Panc1 (cell line): ENCODE measurements around the gene AGPS. TPM values are rescaled to one million over a fixed set of nuclear protein-coding genes. Genes with fewer than 3 reads are reported as not detected.

Experiments
- ATAC-seq: fragments of 200-7000 bp; cut with Tn5 transposase; 2 replicates; pipeline ENCODE4 v1.9.1; 2020; ENCODE audit warnings: mild to moderate bottlenecking, moderate library complexity
- BruUV-seq: library from RNA; stranded (reverse); fragments of 400-500 nt; replicated peaks from 2 replicates; lab custom pipeline; 2021; lab: Mats Ljungman, UMichigan
- CTCF ChIA-PET: fragments of 300-600 bp; sonication (Branson Sonifier 250); formaldehyde crosslinking; loops from one replicate; lab custom pipeline; 2022; ENCODE audit warnings: antibody characterized with exemption; lab: Charles Lee
- POLR2A ChIA-PET: fragments of 300-600 bp; sonication (Branson Sonifier 250); formaldehyde crosslinking; loops from one replicate; lab custom pipeline; 2022; ENCODE audit warnings: antibody characterized with exemption; lab: Charles Lee
- DNase-seq: peaks from one replicate; pipeline ENCODE4 v3.0.0-alpha.2; 2010; ENCODE audit warnings: low read depth, low spot score
- H3K27ac ChIP-seq: 2 replicates; pipeline ENCODE4 v1.5.1; 2011; ENCODE audit warnings: mild to moderate bottlenecking, low read length, inconsistent platforms
- H3K27me3 ChIP-seq: fragments of 200-500 bp; sonication (Bioruptor generic); 2 replicates; pipeline ENCODE4 v1.6.0; 2014; ENCODE audit warnings: low read length, inconsistent platforms; ENCODE audit not compliant: control insufficient read depth, insufficient read depth
- H3K36me3 ChIP-seq: fragments of 200-500 bp; sonication (Bioruptor generic); 2 replicates; pipeline ENCODE4 v1.5.1; 2014; ENCODE audit warnings: inconsistent platforms, mild to moderate bottlenecking, low read length, moderate library complexity; ENCODE audit not compliant: control insufficient read depth, insufficient read depth
- H3K4me1 ChIP-seq: 2 replicates; pipeline ENCODE4 v1.5.1; 2011; ENCODE audit warnings: inconsistent platforms, mild to moderate bottlenecking, low read length, moderate library complexity; ENCODE audit not compliant: control insufficient read depth, insufficient read depth
- H3K4me3 ChIP-seq, 2 experiments: 2 replicates each; pipeline ENCODE4 v1.5.1; 2011 to 2012; ENCODE audit warnings: low read depth in 2 of 2, low read length in 2 of 2, mild to moderate bottlenecking in 2 of 2, inconsistent platforms in 1 of 2, moderate library complexity in 1 of 2
- H3K9me3 ChIP-seq: fragments of 200-500 bp; sonication (Bioruptor generic); 2 replicates; pipeline ENCODE4 v1.5.1; 2014; ENCODE audit warnings: low read depth, mild to moderate bottlenecking, inconsistent platforms, low read length, moderate library complexity; ENCODE audit not compliant: control insufficient read depth, insufficient read depth
- CTCF ChIP-seq: fragments of 450-650 bp; IDR thresholded peaks from 2 replicates; pipeline ENCODE4 v1.5.1; 2017; ENCODE audit warnings: mild to moderate bottlenecking
- POLR2AphosphoS5 ChIP-seq: IDR thresholded peaks from 2 replicates; pipeline ENCODE4 v1.6.1; 2012; ENCODE audit warnings: mild to moderate bottlenecking, low read depth, low read length, moderate library complexity
- SIN3A ChIP-seq: IDR thresholded peaks from 2 replicates; pipeline ENCODE4 v1.6.1; 2012; ENCODE audit warnings: low read depth, mild to moderate bottlenecking, low read length, moderate library complexity, borderline replicate concordance; ENCODE audit not compliant: insufficient read depth
- TCF7L2 ChIP-seq: IDR thresholded peaks from 2 replicates; pipeline ENCODE4 v1.6.1; 2011; ENCODE audit warnings: mild to moderate bottlenecking, low read depth, low read length, inconsistent platforms
- in situ Hi-C: cut with HindIII; loops from 2 replicates; pipeline ENCODE4 v1.10.0; 2016; ENCODE audit warnings: low sequenced_read_pairs, low pct_unique_long_range_greater_than_20kb
- intact Hi-C: fragments of 100-400 bp; cut with micrococcal nuclease; formaldehyde crosslinking; loops from one replicate; pipeline ENCODE4 v1.10.0; 2022; ENCODE audit not compliant: unreplicated experiment
- total RNA-seq: library from RNA; stranded (reverse); gene quantifications from one replicate; pipeline ENCODE4 v1.2.1, GENCODE V29; 2021; ENCODE audit not compliant: unreplicated experiment
- TF ChIP-seq, protein P1 (sequence below), 2 experiments: IDR thresholded peaks; 2 replicates each; pipeline ENCODE4 v1.6.1; 2011 to 2012; ENCODE audit warnings: low read depth in 2 of 2, control low read depth in 1 of 2, low read length in 1 of 2, mild to moderate bottlenecking in 1 of 2, moderate library complexity in 1 of 2; ENCODE audit not compliant: insufficient read depth in 1 of 2

The AGPS gene
- total RNA-seq, 1 experiment from 2014 or later, result 68.7 TPM

GRCh38 chr2:177535958-177536504, 143.5 kb downstream of the AGPS start:
- H3K4me3 ChIP-seq, result no peak overlapping the region
- H3K4me1 ChIP-seq, result no peaks in the 10 kb centered on the region
- no peaks in the 10 kb centered on the region for H3K9me3 ChIP-seq
- ATAC-seq (no peak), DNase-seq (no peak)
- H3K27ac ChIP-seq, result no peak overlapping the region
- in situ Hi-C loops (no loop called here), intact Hi-C loops (no loop called here)
- ChIA-PET POLR2A (interaction anchor here (0.7 kb wide), 1 partner anchor 61 kb away, joined by 6 read pairs; no protein-coding TSS in a partner anchor), CTCF (no interaction called here)
- TF ChIP-seq TCF7L2 (no peak), POLR2AphosphoS5 (no peak), SIN3A (no peak), CTCF (no peak)
- TF ChIP-seq, protein P1, sequence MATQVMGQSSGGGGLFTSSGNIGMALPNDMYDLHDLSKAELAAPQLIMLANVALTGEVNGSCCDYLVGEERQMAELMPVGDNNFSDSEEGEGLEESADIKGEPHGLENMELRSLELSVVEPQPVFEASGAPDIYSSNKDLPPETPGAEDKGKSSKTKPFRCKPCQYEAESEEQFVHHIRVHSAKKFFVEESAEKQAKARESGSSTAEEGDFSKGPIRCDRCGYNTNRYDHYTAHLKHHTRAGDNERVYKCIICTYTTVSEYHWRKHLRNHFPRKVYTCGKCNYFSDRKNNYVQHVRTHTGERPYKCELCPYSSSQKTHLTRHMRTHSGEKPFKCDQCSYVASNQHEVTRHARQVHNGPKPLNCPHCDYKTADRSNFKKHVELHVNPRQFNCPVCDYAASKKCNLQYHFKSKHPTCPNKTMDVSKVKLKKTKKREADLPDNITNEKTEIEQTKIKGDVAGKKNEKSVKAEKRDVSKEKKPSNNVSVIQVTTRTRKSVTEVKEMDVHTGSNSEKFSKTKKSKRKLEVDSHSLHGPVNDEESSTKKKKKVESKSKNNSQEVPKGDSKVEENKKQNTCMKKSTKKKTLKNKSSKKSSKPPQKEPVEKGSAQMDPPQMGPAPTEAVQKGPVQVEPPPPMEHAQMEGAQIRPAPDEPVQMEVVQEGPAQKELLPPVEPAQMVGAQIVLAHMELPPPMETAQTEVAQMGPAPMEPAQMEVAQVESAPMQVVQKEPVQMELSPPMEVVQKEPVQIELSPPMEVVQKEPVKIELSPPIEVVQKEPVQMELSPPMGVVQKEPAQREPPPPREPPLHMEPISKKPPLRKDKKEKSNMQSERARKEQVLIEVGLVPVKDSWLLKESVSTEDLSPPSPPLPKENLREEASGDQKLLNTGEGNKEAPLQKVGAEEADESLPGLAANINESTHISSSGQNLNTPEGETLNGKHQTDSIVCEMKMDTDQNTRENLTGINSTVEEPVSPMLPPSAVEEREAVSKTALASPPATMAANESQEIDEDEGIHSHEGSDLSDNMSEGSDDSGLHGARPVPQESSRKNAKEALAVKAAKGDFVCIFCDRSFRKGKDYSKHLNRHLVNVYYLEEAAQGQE (IDR thresholded peaks at IDR 0.05; ENCODE audit: insufficient read depth in 1 of 2, low read depth in 2 of 2, low read length in 1 of 2), result no peak
- H3K27me3 ChIP-seq, result no peaks in the 10 kb centered on the region
- BruUV-seq, result no TSS peak
- H3K36me3 ChIP-seq, result no peaks in the 10 kb centered on the region; the same call in none of the 2 replicates

- intact Hi-C loops, result no loop called here
- DNase-seq, result no peak
- no peaks in the 10 kb centered on the region; the same call in none of the 2 replicates for H3K36me3 ChIP-seq
- H3K4me3 ChIP-seq, result no peak overlapping the region
- ATAC-seq, result no peak
- ChIA-PET CTCF (no interaction called here), POLR2A (no interaction called here)
- no peaks in the 10 kb centered on the region for H3K27me3 ChIP-seq
- no peaks in the 10 kb centered on the region for H3K9me3 ChIP-seq
- no peaks in the 10 kb centered on the region for H3K4me1 ChIP-seq
- no peak overlapping the region for H3K27ac ChIP-seq
- no TSS peak for BruUV-seq
- in situ Hi-C loops, result no loop called here
- TF ChIP-seq, protein P1 (IDR thresholded peaks at IDR 0.05; ENCODE audit: insufficient read depth in 1 of 2, low read depth in 2 of 2, low read length in 1 of 2), result no peak
- TF ChIP-seq CTCF (no peak), SIN3A (no peak), TCF7L2 (no peak), POLR2AphosphoS5 (no peak)
Measured at GRCh38 chr2:177537213-177537612, 144.6 kb downstream of the AGPS start.
